Measurements from ENCODE around the gene SGO2.

GRCh38 chr2:200482194-200482593 is 43.8 kb upstream of the SGO2 start:
- TF ChIP-seq POLR2A (IDR thresholded peaks at IDR 0.05; ENCODE audit: borderline replicate concordance, extremely low read depth, insufficient read depth, insufficient read length), result no peak
- TF ChIP-seq CTCF (IDR thresholded peaks at IDR 0.05 in 2 of 3, conservative IDR thresholded peaks at IDR 0.05 in 1 of 3; ENCODE audit: borderline replicate concordance in 1 of 3, insufficient read depth in 1 of 3, low read depth in 2 of 3, low read length in 2 of 3), result no peak
- TF ChIP-seq REST (IDR thresholded peaks at IDR 0.05; ENCODE audit: low read depth), result no peak
- no peak for TF ChIP-seq ZBTB33 (IDR thresholded peaks at IDR 0.05; ENCODE audit: extremely low read depth, insufficient replicate concordance, low read length)
- TF ChIP-seq EZH2phosphoT487 (IDR thresholded peaks at IDR 0.05; ENCODE audit: borderline replicate concordance), result no peak
- no peak for TF ChIP-seq YY1 (IDR thresholded peaks at IDR 0.05; ENCODE audit: extremely low read depth, insufficient replicate concordance, low read depth, low read length)
- TF ChIP-seq ZNF274 (IDR thresholded peaks at IDR 0.05; ENCODE audit: low read depth, low read length), result no peak
- TF ChIP-seq CEBPB (IDR thresholded peaks at IDR 0.05; ENCODE audit: low read depth), result no peak
- TF ChIP-seq ELF1 (IDR thresholded peaks at IDR 0.05; ENCODE audit: borderline replicate concordance, low read depth), result no peak
- TF ChIP-seq RAD21 (IDR thresholded peaks at IDR 0.05; ENCODE audit: low read depth), result no peak
- TF ChIP-seq SIN3A (IDR thresholded peaks at IDR 0.05; ENCODE audit: low read depth), result no peak
- no peak for TF ChIP-seq EZH2 (IDR thresholded peaks at IDR 0.05)
- TF ChIP-seq MAX (IDR thresholded peaks at IDR 0.05), result no peak
- TF ChIP-seq POLR2AphosphoS5 (IDR thresholded peaks at IDR 0.05; ENCODE audit: low read depth, low read length), result no peak
